Measurements from ENCODE around the gene NBAS.

NBAS gene

DNA sequence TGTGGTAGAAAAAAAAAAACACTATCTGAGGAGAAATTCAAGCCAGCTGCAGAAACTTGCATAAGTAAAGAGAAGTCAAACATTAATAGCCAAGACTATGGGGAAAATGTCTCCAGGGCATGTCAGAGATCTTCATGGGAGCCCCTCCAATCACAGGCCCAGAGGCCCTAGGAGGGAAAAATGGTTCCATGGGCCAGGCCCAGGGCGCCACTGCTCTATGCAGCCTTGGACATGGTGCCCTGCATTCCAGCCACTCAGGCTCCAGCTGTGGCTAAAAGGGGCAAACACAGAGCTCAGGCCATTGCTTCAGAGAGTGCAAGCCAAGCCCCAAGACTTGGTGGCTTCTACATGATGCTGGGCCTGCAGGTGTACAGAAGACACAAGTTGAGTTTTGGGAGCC is 354.7 kb downstream of the NBAS start:
- no peak overlapping the region for H3K4me3 ChIP-seq (ENCODE audit: low read length)

DNA sequence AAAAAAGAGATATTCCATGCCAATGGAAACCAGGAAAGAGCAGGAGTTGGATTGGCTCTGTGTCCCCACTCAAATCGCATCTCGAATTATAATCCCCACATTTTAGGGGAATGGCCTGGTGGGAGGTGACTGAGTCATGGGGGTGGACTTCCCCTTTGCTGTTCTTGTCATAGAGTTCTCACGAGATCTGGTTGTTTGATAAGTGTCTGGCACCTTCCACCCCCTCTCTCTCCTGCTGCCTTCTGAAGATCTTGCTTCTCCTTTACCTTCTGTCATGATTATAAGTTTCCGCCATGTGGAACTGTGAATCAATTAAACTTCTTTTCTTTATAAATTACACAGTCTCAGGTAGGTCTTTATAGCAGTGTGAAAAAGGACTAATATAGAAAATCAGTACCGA is 355.6 kb downstream of the NBAS start:
- no peak overlapping the region for H3K4me2 ChIP-seq (ENCODE audit: low read length)
- no peaks in the 10 kb centered on the region for H3K9me3 ChIP-seq (ENCODE audit: insufficient read depth, low read length)
- H3K79me2 ChIP-seq (ENCODE audit: low read length), result no peaks in the 10 kb centered on the region
- no peak overlapping the region for H3K4me3 ChIP-seq (ENCODE audit: low read length)
- no peak for TF ChIP-seq EZH2phosphoT487 (IDR thresholded peaks at IDR 0.05; ENCODE audit: low read depth)
- TF ChIP-seq, protein P1, sequence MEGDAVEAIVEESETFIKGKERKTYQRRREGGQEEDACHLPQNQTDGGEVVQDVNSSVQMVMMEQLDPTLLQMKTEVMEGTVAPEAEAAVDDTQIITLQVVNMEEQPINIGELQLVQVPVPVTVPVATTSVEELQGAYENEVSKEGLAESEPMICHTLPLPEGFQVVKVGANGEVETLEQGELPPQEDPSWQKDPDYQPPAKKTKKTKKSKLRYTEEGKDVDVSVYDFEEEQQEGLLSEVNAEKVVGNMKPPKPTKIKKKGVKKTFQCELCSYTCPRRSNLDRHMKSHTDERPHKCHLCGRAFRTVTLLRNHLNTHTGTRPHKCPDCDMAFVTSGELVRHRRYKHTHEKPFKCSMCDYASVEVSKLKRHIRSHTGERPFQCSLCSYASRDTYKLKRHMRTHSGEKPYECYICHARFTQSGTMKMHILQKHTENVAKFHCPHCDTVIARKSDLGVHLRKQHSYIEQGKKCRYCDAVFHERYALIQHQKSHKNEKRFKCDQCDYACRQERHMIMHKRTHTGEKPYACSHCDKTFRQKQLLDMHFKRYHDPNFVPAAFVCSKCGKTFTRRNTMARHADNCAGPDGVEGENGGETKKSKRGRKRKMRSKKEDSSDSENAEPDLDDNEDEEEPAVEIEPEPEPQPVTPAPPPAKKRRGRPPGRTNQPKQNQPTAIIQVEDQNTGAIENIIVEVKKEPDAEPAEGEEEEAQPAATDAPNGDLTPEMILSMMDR (IDR thresholded peaks at IDR 0.05; ENCODE audit: low read depth, low read length), result no peak
- no peaks in the 10 kb centered on the region for H3K4me1 ChIP-seq (ENCODE audit: low read length)
- no peak overlapping the region for H3K9ac ChIP-seq (ENCODE audit: low read length)
- H3K36me3 ChIP-seq (replicated peaks; ENCODE audit: low read depth, low read length), result no peaks in the 10 kb centered on the region
- no peak overlapping the region for H2AFZ ChIP-seq (ENCODE audit: low read depth, low read length)
- no peaks in the 10 kb centered on the region for H3K27me3 ChIP-seq (ENCODE audit: low read depth, low read length)
- H4K20me1 ChIP-seq (ENCODE audit: insufficient read depth, low read length), result no peaks in the 10 kb centered on the region
- no peak overlapping the region for H3K27ac ChIP-seq (ENCODE audit: low read length)

More for the DNA sequence above, 354.7 kb downstream of the NBAS start:
- Histone ChIP-seq H3K79me2 (ENCODE audit: low read length) (no peaks in the 10 kb centered on the region), H4K20me1 (ENCODE audit: insufficient read depth, low read length) (no peaks in the 10 kb centered on the region), H3K4me1 (ENCODE audit: low read length) (no peaks in the 10 kb centered on the region), H3K9ac (ENCODE audit: low read length) (no peak overlapping the region), H3K36me3 (replicated peaks; ENCODE audit: low read depth, low read length) (peaks cover 2% of the 10 kb centered on the region), H3K27ac (ENCODE audit: low read length) (no peak overlapping the region), H3K27me3 (ENCODE audit: low read depth, low read length) (no peaks in the 10 kb centered on the region), H3K4me2 (ENCODE audit: low read length) (no peak overlapping the region), H3K9me3 (ENCODE audit: insufficient read depth, low read length) (no peaks in the 10 kb centered on the region), H2AFZ (ENCODE audit: low read depth, low read length) (no peak overlapping the region)
- TF ChIP-seq, protein P1 (IDR thresholded peaks at IDR 0.05; ENCODE audit: low read depth, low read length), result no peak
- TF ChIP-seq EZH2phosphoT487 (IDR thresholded peaks at IDR 0.05; ENCODE audit: low read depth), result no peak

DNA sequence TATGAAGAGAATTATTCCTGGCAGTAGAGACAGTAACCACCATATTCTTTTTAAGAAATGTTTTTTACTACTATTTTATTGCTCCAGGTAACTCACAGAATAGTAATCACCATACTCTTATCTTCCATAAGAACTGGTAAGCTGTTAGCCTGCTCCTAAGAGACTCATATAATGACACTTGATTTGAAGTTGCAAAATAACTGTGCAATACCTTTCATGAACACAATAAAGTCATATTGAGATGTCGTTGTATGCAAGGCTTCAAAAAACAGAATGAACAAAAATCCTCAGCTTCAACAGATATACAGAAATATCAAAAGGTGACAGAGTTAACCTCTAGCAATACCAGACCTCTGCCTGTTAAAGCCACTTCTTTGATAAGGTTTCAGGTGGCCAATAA is 360.1 kb downstream of the NBAS start:
- TF ChIP-seq, protein P1 (IDR thresholded peaks at IDR 0.05; ENCODE audit: low read depth, low read length), result no peak
- TF ChIP-seq EZH2phosphoT487 (IDR thresholded peaks at IDR 0.05; ENCODE audit: low read depth), result no peak
- Histone ChIP-seq H3K4me2 (ENCODE audit: low read length) (no peak overlapping the region), H3K9ac (ENCODE audit: low read length) (no peak overlapping the region), H3K27ac (ENCODE audit: low read length) (no peak overlapping the region), H3K79me2 (ENCODE audit: low read length) (no peaks in the 10 kb centered on the region), H2AFZ (ENCODE audit: low read depth, low read length) (no peak overlapping the region), H3K4me1 (ENCODE audit: low read length) (no peaks in the 10 kb centered on the region), H3K9me3 (ENCODE audit: insufficient read depth, low read length) (no peaks in the 10 kb centered on the region), H3K27me3 (ENCODE audit: low read depth, low read length) (no peaks in the 10 kb centered on the region), H3K36me3 (replicated peaks; ENCODE audit: low read depth, low read length) (no peaks in the 10 kb centered on the region), H3K4me3 (ENCODE audit: low read length) (no peak overlapping the region), H4K20me1 (ENCODE audit: insufficient read depth, low read length) (no peaks in the 10 kb centered on the region)

DNA sequence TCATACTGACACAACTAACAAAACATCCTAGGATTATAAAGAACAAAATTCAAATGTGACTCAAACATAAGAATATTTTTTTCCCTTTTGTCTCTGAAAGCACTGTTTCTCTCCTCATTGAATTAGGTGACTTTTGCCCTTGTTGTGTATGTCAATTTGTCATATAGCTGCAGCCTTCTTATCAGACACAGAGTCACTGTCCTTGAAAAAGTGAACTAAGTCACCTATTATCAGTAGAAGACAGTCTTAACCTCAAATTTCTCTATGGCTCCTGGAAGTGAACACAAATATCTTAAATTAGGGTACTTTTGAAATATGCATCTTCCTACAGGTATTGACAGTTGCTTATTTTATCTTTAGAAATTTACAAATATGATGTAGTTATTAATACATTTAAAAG is 360.6 kb downstream of the NBAS start:
- H3K4me2 ChIP-seq (ENCODE audit: low read length), result no peak overlapping the region
- no peak overlapping the region for H3K9ac ChIP-seq (ENCODE audit: low read length)
- H2AFZ ChIP-seq (ENCODE audit: low read depth, low read length), result no peak overlapping the region
- no peaks in the 10 kb centered on the region for H3K79me2 ChIP-seq (ENCODE audit: low read length)
- H3K36me3 ChIP-seq (replicated peaks; ENCODE audit: low read depth, low read length), result no peaks in the 10 kb centered on the region
- no peaks in the 10 kb centered on the region for H4K20me1 ChIP-seq (ENCODE audit: insufficient read depth, low read length)
- no peak overlapping the region for H3K27ac ChIP-seq (ENCODE audit: low read length)
- H3K4me3 ChIP-seq (ENCODE audit: low read length), result no peak overlapping the region
- no peaks in the 10 kb centered on the region for H3K4me1 ChIP-seq (ENCODE audit: low read length)
- TF ChIP-seq EZH2phosphoT487 (IDR thresholded peaks at IDR 0.05; ENCODE audit: low read depth), result no peak
- TF ChIP-seq, protein P1 (IDR thresholded peaks at IDR 0.05; ENCODE audit: low read depth, low read length), result no peak
- no peaks in the 10 kb centered on the region for H3K9me3 ChIP-seq (ENCODE audit: insufficient read depth, low read length)
- H3K27me3 ChIP-seq (ENCODE audit: low read depth, low read length), result no peaks in the 10 kb centered on the region
